Endothelial cell of umbilical vein (primary cell): ENCODE data around the gene LYPD1. TPM values are rescaled to one million over a fixed set of nuclear protein-coding genes. Genes with fewer than 3 reads are reported as not detected.

ENCODE experiments used
- BruUV-seq: library from RNA; stranded (reverse); fragments of 400-500 nt; replicated peaks from 2 replicates; lab custom pipeline; 2021; lab: Mats Ljungman, UMichigan
- CTCF ChIA-PET: fragments of 300-600, 350-600 bp; sonication (Branson Sonifier 250); formaldehyde crosslinking; loops from one replicate; lab custom pipeline; 2021; ENCODE audit warnings: antibody characterized with exemption, inconsistent platforms; lab: Charles Lee
- POLR2A ChIA-PET: fragments of 300-600, 350-600 bp; sonication (Branson Sonifier 250); formaldehyde crosslinking; loops from one replicate; lab custom pipeline; 2021; ENCODE audit warnings: antibody characterized with exemption, inconsistent platforms; lab: Charles Lee
- DNase-seq: peaks from one replicate; pipeline ENCODE4 v3.0.0-alpha.2; 2011; ENCODE audit warnings: low read depth, low spot score
- FAIRE-seq: peaks from 2 replicates; lab custom pipeline; 2011; peaks lifted over from hg19 to GRCh38; lab: Jason Lieb, UNC
- H2AFZ ChIP-seq: 2 replicates; pipeline ENCODE4 v1.6.0; 2012; ENCODE audit warnings: low read depth, low read length, control low read depth, inconsistent platforms
- H3K27ac ChIP-seq: 2 replicates; pipeline ENCODE4 v1.5.1; 2011; ENCODE audit warnings: low read depth, mild to moderate bottlenecking, control low read depth, low read length, moderate library complexity; ENCODE audit not compliant: insufficient read depth
- H3K27me3 ChIP-seq, 2 experiments: 2 replicates each; pipeline versions ENCODE4 v1.6.0 to v1.6.1; 2011; ENCODE audit warnings: low read length in 2 of 2, mixed read lengths in 1 of 2; ENCODE audit not compliant: control insufficient read depth in 2 of 2, insufficient read depth in 2 of 2
- H3K36me3 ChIP-seq, 2 experiments: 2 replicates in 1 of 2; 3 replicates in 1 of 2; pipeline ENCODE4 v1.5.1; 2011; ENCODE audit warnings: low read length in 2 of 2, mild to moderate bottlenecking in 1 of 2, moderate library complexity in 1 of 2; ENCODE audit not compliant: control insufficient read depth in 2 of 2, insufficient read depth in 2 of 2; ENCODE audit errors: extremely low read depth in 1 of 2
- H3K4me1 ChIP-seq: 3 replicates; pipeline ENCODE4 v1.5.1; 2011; ENCODE audit warnings: mild to moderate bottlenecking, low read length; ENCODE audit not compliant: control insufficient read depth, insufficient read depth; ENCODE audit errors: extremely low read depth
- H3K4me2 ChIP-seq: 2 replicates; pipeline ENCODE4 v1.6.1; 2011; ENCODE audit warnings: low read length, control low read depth, mixed read lengths; ENCODE audit not compliant: insufficient read depth
- H3K4me3 ChIP-seq, 3 experiments: fragments of 200-600 bp in 1 of 3; sonication (generic), shearing (Covaris generic) in 1 of 3; replicated peaks in 1 of 3; 2 replicates each; pipeline ENCODE4 v1.5.1; 2011 to 2016; ENCODE audit warnings: control low read depth in 3 of 3, low read length in 3 of 3, mild to moderate bottlenecking in 2 of 3, inconsistent platforms in 1 of 3, low read depth in 1 of 3, moderate library complexity in 1 of 3; ENCODE audit not compliant: insufficient read depth in 1 of 3
- H3K79me2 ChIP-seq: 2 replicates; pipeline ENCODE4 v1.6.0; 2012; ENCODE audit warnings: low read length, inconsistent platforms; ENCODE audit not compliant: control insufficient read depth, insufficient read depth
- H3K9ac ChIP-seq: replicated peaks from 2 replicates; pipeline ENCODE3; 2011; ENCODE audit warnings: low read length, control low read depth; ENCODE audit not compliant: insufficient read depth; ENCODE audit errors: extremely low read depth
- H3K9me1 ChIP-seq: replicated peaks from 3 replicates; pipeline ENCODE4 v1.6.0; 2011; ENCODE audit warnings: mild to moderate bottlenecking, low read length; ENCODE audit not compliant: control insufficient read depth, insufficient read depth; ENCODE audit errors: extremely low read depth
- H3K9me3 ChIP-seq: replicated peaks from 2 replicates; pipeline ENCODE4 v1.5.1; 2012; ENCODE audit warnings: low read length, inconsistent platforms; ENCODE audit not compliant: control insufficient read depth, insufficient read depth
- H4K20me1 ChIP-seq: replicated peaks from 2 replicates; pipeline ENCODE3; 2011; ENCODE audit warnings: mild to moderate bottlenecking, low read length; ENCODE audit not compliant: control insufficient read depth, insufficient read depth; ENCODE audit errors: extremely low read depth
- CTCF ChIP-seq, 2 donors: IDR thresholded peaks; 1 replicate in 1 of 2; 2 replicates in 1 of 2; pipeline ENCODE4 v1.5.1; 2011; ENCODE audit warnings: low read length in 2 of 2, mild to moderate bottlenecking in 2 of 2, moderate library complexity in 2 of 2, control low read depth in 1 of 2, inconsistent platforms in 1 of 2, low read depth in 1 of 2; ENCODE audit not compliant: insufficient read depth in 1 of 2; ENCODE audit errors: extremely low read depth in 1 of 2
- EZH2 ChIP-seq: IDR thresholded peaks from 2 replicates; pipeline ENCODE4 v1.6.1; 2012; ENCODE audit warnings: borderline replicate concordance, low read depth, mild to moderate bottlenecking, moderate library complexity, low read length, inconsistent platforms; ENCODE audit not compliant: severe bottlenecking
- FOS ChIP-seq: IDR thresholded peaks from 2 replicates; pipeline ENCODE4 v1.6.1; 2011; ENCODE audit warnings: mild to moderate bottlenecking, low read length, moderate library complexity, borderline replicate concordance; ENCODE audit not compliant: insufficient read depth
- GATA2 ChIP-seq: IDR thresholded peaks from 2 replicates; pipeline ENCODE4 v1.7.0; 2011; ENCODE audit warnings: low read depth, mild to moderate bottlenecking, moderate library complexity, mixed read lengths, low read length; ENCODE audit not compliant: insufficient read length, insufficient read depth
- JUN ChIP-seq: IDR thresholded peaks from 2 replicates; pipeline ENCODE4 v1.6.1; 2011; ENCODE audit warnings: borderline replicate concordance, low read depth; ENCODE audit not compliant: insufficient read length, insufficient read depth
- MAX ChIP-seq: IDR thresholded peaks from 2 replicates; pipeline ENCODE4 v1.6.1; 2011; ENCODE audit not compliant: insufficient read depth, insufficient read length
- MYC ChIP-seq: IDR thresholded peaks from one replicate; pipeline ENCODE4 v1.6.1; 2011; ENCODE audit warnings: mild to moderate bottlenecking, low read depth, low read length
- POLR2A ChIP-seq: IDR thresholded peaks from 2 replicates; pipeline ENCODE4 v1.6.1; 2012; ENCODE audit warnings: low read depth, mild to moderate bottlenecking, control low read depth, low read length
- POLR2AphosphoS5 ChIP-seq: IDR thresholded peaks from 2 replicates; pipeline ENCODE4 v1.6.1; 2012; ENCODE audit warnings: low read depth, mild to moderate bottlenecking, control low read depth, low read length, moderate library complexity; ENCODE audit not compliant: insufficient read depth
- dilution Hi-C: fragments of 300-500 bp; cut with MboI; formaldehyde crosslinking; loops from one replicate; pipeline ENCODE4 v1.15.0; 2019; ENCODE audit warnings: low sequenced_read_pairs; ENCODE audit not compliant: extremely low pct_ligation_motif_present
- intact Hi-C: fragments of 100-400 bp; cut with micrococcal nuclease; formaldehyde crosslinking; loops from one replicate; pipeline ENCODE4 v1.10.0; 2022
- polyA plus RNA-seq, 4 experiments: library from polyadenylated mRNA; depleted of rRNA in 3 of 4; stranded (reverse) in 3 of 4; unstranded in 1 of 4; fragments of >200 nt; gene quantifications; 2 replicates each; pipeline versions ENCODE4 v1.2.1 to v1.2.3, GENCODE V29; 2011 to 2012; ENCODE audit warnings: missing spikeins in 1 of 4
- total RNA-seq: library from RNA; stranded (reverse); gene quantifications from 2 replicates; pipeline ENCODE4 v1.2.3, GENCODE V29; 2021

LYPD1 gene
- total and polyA plus RNA-seq, 2 donors (not counting 3 experiments of a cell fraction or from before 2014, with no cell fraction given), result 76.6 to 105 TPM

- TF ChIP-seq POLR2A, result peak; percentile 54
- TF ChIP-seq GATA2, result no peak
- peak overlapping the region; percentile 69 for H3K27ac ChIP-seq
- BruUV-seq, result TSS peak; percentile 29
Observed at GRCh38 chr2:132670496-132671150, 618 bp upstream of the LYPD1 start.

GRCh38 chr2:132668987-132669907 lies 758 bp downstream of the LYPD1 start:
- Histone ChIP-seq H4K20me1 (no peaks in the 10 kb centered on the region), H3K27ac (no peak overlapping the region), H3K4me2 (peak overlapping the region; percentile 76), H3K9me1 (no peaks in the 10 kb centered on the region), H3K9me3 (no peaks in the 10 kb centered on the region), H3K27me3 (no peaks in the 10 kb centered on the region), H3K4me3 (peak overlapping the region; percentile 55 to 76 (median 75)), H3K79me2 (peaks cover 10% of the 10 kb centered on the region), H3K4me1 (peaks cover 30% of the 10 kb centered on the region), H3K9ac (peak overlapping the region; percentile 46), H2AFZ (peak overlapping the region; percentile 73), H3K36me3 (no peaks in the 10 kb centered on the region)
- FAIRE-seq (peak; percentile 8), DNase-seq (peak; percentile 42)
- ChIA-PET CTCF (interaction anchor here (0.7 to 4.6 kb wide), 10 partner anchors 11 to 1175 kb away, joined by 3 to 28 read pairs (median 8); no protein-coding TSS in a partner anchor), POLR2A (interaction anchor here (0.6 kb wide), 1 partner anchor 103 kb away, joined by 5 read pairs; no protein-coding TSS in a partner anchor)
- TF ChIP-seq MAX, result no peak
- no peak for TF ChIP-seq JUN
- TF ChIP-seq GATA2, result no peak
- TF ChIP-seq EZH2, result no peak
- no peak for TF ChIP-seq MYC
- no peak for TF ChIP-seq POLR2A
- TF ChIP-seq FOS, result no peak
- no peak for TF ChIP-seq POLR2AphosphoS5
- TF ChIP-seq CTCF (IDR thresholded peaks at IDR 0.05; ENCODE audit: extremely low read depth in 1 of 2, insufficient read depth in 1 of 2, low read depth in 1 of 2, low read length in 2 of 2), result no peak
- intact Hi-C loops (loop anchor here (1.0 kb wide), 1 partner anchor 502 kb away; no protein-coding TSS in a partner anchor), dilution Hi-C loops (no loop called here)
- BruUV-seq, result no TSS peak

More at GRCh38 chr2:132670496-132671150, 618 bp upstream of the LYPD1 start:
- no peaks in the 10 kb centered on the region for H3K9me3 ChIP-seq
- H3K4me2 ChIP-seq, result peak overlapping the region; percentile 76
- H3K79me2 ChIP-seq, result peaks cover 10% of the 10 kb centered on the region
- H3K4me1 ChIP-seq, result peaks cover 30% of the 10 kb centered on the region
- H4K20me1 ChIP-seq, result no peaks in the 10 kb centered on the region
- FAIRE-seq (no peak), DNase-seq (peak; percentile 44)
- no peaks in the 10 kb centered on the region for H3K36me3 ChIP-seq
- intact Hi-C loops (loop anchor here (1.0 to 5.0 kb wide), 7 partner anchors 19 to 1172 kb away; no protein-coding TSS in a partner anchor), dilution Hi-C loops (no loop called here)
- H3K9me1 ChIP-seq, result no peaks in the 10 kb centered on the region
- POLR2A ChIA-PET, result no interaction called here
- H3K9ac ChIP-seq, result peak overlapping the region; percentile 59
- peak overlapping the region; percentile 73 for H2AFZ ChIP-seq
- no peaks in the 10 kb centered on the region for H3K27me3 ChIP-seq
- peak overlapping the region; percentile 55 to 76 (median 75) for H3K4me3 ChIP-seq
- CTCF ChIA-PET, result interaction anchor here (2.5 to 4.6 kb wide), 3 partner anchors 20 to 1109 kb away, joined by 10 to 28 read pairs (median 23); no protein-coding TSS in a partner anchor
